ENCODE measurements around the gene LITAFD. TPM values are rescaled to one million over a fixed set of nuclear protein-coding genes. Genes with fewer than 3 reads are reported as not detected.
"Not testable (repeated sequence)": the region's sequence is repeated elsewhere in the genome, so short reads cannot be mapped to it uniquely, and the experiment has no call there.

The LITAFD gene
- total RNA-seq, 1 experiment from 2014 or later: not detected

GRCh38 chr16:8915722-8916301 lies 33.7 kb downstream of the LITAFD start:
- no peak overlapping the region for H3K27ac ChIP-seq (ENCODE audit: low read depth, low read length)
- ChIA-PET CTCF (interaction anchor here (1.6 kb wide), 1 partner anchor 36 kb away, joined by 3 read pairs; no protein-coding TSS in a partner anchor), RAD21 (ENCODE audit: low non-redundant PET in 1 of 2, low total read pairs in 2 of 2, uncharacterized antibody in 2 of 2, unreplicated experiment in 2 of 2) (no interaction called here), POLR2A (interaction anchor here (0.6 kb wide), 1 partner anchor 144 kb away, joined by 3 read pairs; no protein-coding TSS in a partner anchor)
- H4K20me1 ChIP-seq (ENCODE audit: insufficient read depth): no peaks in the 10 kb centered on the region
- intact Hi-C loops (cut with micrococcal nuclease): no loop called here
- no peak overlapping the region for H3K4me2 ChIP-seq (ENCODE audit: low read length)
- no peaks in the 10 kb centered on the region for H3K27me3 ChIP-seq (ENCODE audit: insufficient read depth, low read length)
- DNase-seq (ENCODE audit: low read depth, low spot score) (no peak), ATAC-seq (no peak)
- H3K9me3 ChIP-seq (ENCODE audit: control insufficient read depth in 1 of 2, insufficient read depth in 1 of 2, low read depth in 1 of 2, low read length in 2 of 2): no peaks in the 10 kb centered on the region
- no TSS peak for BruUV-seq (replicated peaks)
- no peak overlapping the region for H3K9ac ChIP-seq (ENCODE audit: low read length)
- TF ChIP-seq SRF (IDR thresholded peaks at IDR 0.05; ENCODE audit: low read depth) (no peak), CEBPB (IDR thresholded peaks at IDR 0.05; ENCODE audit: low read depth) (no peak), RAD21 (IDR thresholded peaks at IDR 0.05; ENCODE audit: low read depth) (no peak), JUND (IDR thresholded peaks at IDR 0.05) (no peak), POLR2A (IDR thresholded peaks at IDR 0.05; ENCODE audit: borderline replicate concordance, extremely low read depth, insufficient read depth, insufficient read length) (no peak)
- H3K79me2 ChIP-seq (ENCODE audit: insufficient read depth, low read length): peaks cover 59% of the 10 kb centered on the region
- no peak overlapping the region for H2AFZ ChIP-seq (ENCODE audit: low read depth, low read length, poor library complexity, severe bottlenecking)
- H3K9me2 ChIP-seq (ENCODE audit: insufficient read depth): no peaks in the 10 kb centered on the region
- no peaks in the 10 kb centered on the region for H3K4me1 ChIP-seq (ENCODE audit: control insufficient read depth in 1 of 2, insufficient read depth in 2 of 2, low read length in 2 of 2)
- H3K4me3 ChIP-seq (replicated peaks in 1 of 2; ENCODE audit: low read depth in 1 of 2, low read length in 2 of 2): no peak overlapping the region
- H3K36me3 ChIP-seq (ENCODE audit: control insufficient read depth in 1 of 2, insufficient read depth in 2 of 2, low read length in 2 of 2): peaks cover 49 to 66% of the 10 kb centered on the region in 2 experiments

GRCh38 chr16:8916541-8917225 lies 34.5 kb downstream of the LITAFD start:
- intact Hi-C loops (cut with micrococcal nuclease): no loop called here
- POLR2A ChIA-PET: interaction anchor here (0.6 kb wide), 1 partner anchor 145 kb away, joined by 3 read pairs; no protein-coding TSS in a partner anchor

GRCh38 chr16:8917336-8917735 lies 35.2 kb downstream of the LITAFD start:
- BruUV-seq (replicated peaks); CTCF ChIA-PET; H3K4me1 ChIP-seq (ENCODE audit: control insufficient read depth in 1 of 2, insufficient read depth in 2 of 2, low read length in 2 of 2); DNase-seq (ENCODE audit: low read depth, low spot score); H3K4me2 ChIP-seq (ENCODE audit: low read length); H3K27me3 ChIP-seq (ENCODE audit: insufficient read depth, low read length); POLR2A ChIA-PET; H4K20me1 ChIP-seq (ENCODE audit: insufficient read depth); ATAC-seq; H3K27ac ChIP-seq (ENCODE audit: low read depth, low read length); RAD21 ChIA-PET (ENCODE audit: low non-redundant PET in 1 of 2, low total read pairs in 2 of 2, uncharacterized antibody in 2 of 2, unreplicated experiment in 2 of 2); H2AFZ ChIP-seq (ENCODE audit: low read depth, low read length, poor library complexity, severe bottlenecking); H3K9ac ChIP-seq (ENCODE audit: low read length); intact Hi-C loops (cut with micrococcal nuclease); H3K9me2 ChIP-seq (ENCODE audit: insufficient read depth); H3K9me3 ChIP-seq (ENCODE audit: control insufficient read depth in 1 of 2, insufficient read depth in 1 of 2, low read depth in 1 of 2, low read length in 2 of 2); H3K4me3 ChIP-seq (replicated peaks in 1 of 2; ENCODE audit: low read depth in 1 of 2, low read length in 2 of 2): not testable (repeated sequence)
- Histone ChIP-seq H3K79me2 (ENCODE audit: insufficient read depth, low read length) (peaks cover 56% of the 10 kb centered on the region), H3K36me3 (ENCODE audit: control insufficient read depth in 1 of 2, insufficient read depth in 2 of 2, low read length in 2 of 2) (peaks cover 56 to 64% of the 10 kb centered on the region in 2 experiments)

More at GRCh38 chr16:8916541-8917225, 34.5 kb downstream of the LITAFD start:
- DNase-seq (ENCODE audit: low read depth, low spot score): no peak
- Histone ChIP-seq H3K4me2 (ENCODE audit: low read length) (no peak overlapping the region), H3K4me1 (ENCODE audit: control insufficient read depth in 1 of 2, insufficient read depth in 2 of 2, low read length in 2 of 2) (no peaks in the 10 kb centered on the region), H4K20me1 (ENCODE audit: insufficient read depth) (no peaks in the 10 kb centered on the region), H3K27ac (ENCODE audit: low read depth, low read length) (no peak overlapping the region), H3K9me2 (ENCODE audit: insufficient read depth) (no peaks in the 10 kb centered on the region), H3K9me3 (ENCODE audit: control insufficient read depth in 1 of 2, insufficient read depth in 1 of 2, low read depth in 1 of 2, low read length in 2 of 2) (no peaks in the 10 kb centered on the region), H3K9ac (ENCODE audit: low read length) (no peak overlapping the region), H3K4me3 (replicated peaks in 1 of 2; ENCODE audit: low read depth in 1 of 2, low read length in 2 of 2) (no peak overlapping the region), H3K79me2 (ENCODE audit: insufficient read depth, low read length) (peaks cover 58% of the 10 kb centered on the region), H3K27me3 (ENCODE audit: insufficient read depth, low read length) (no peaks in the 10 kb centered on the region), H3K36me3 (ENCODE audit: control insufficient read depth in 1 of 2, insufficient read depth in 2 of 2, low read length in 2 of 2) (peaks cover 56 to 62% of the 10 kb centered on the region in 2 experiments), H2AFZ (ENCODE audit: low read depth, low read length, poor library complexity, severe bottlenecking) (no peak overlapping the region)
- no peak for ATAC-seq
- TF ChIP-seq TCF7L2 (IDR thresholded peaks at IDR 0.05; ENCODE audit: borderline replicate concordance, extremely low read depth, insufficient read depth, insufficient read length) (no peak), YY1 (IDR thresholded peaks at IDR 0.05; ENCODE audit: extremely low read depth, insufficient replicate concordance, low read depth, low read length) (no peak), POLR2AphosphoS5 (IDR thresholded peaks at IDR 0.05; ENCODE audit: low read depth, low read length) (no peak), CEBPB (IDR thresholded peaks at IDR 0.05; ENCODE audit: low read depth) (no peak), CBX3 (IDR thresholded peaks at IDR 0.05; ENCODE audit: low read depth) (no peak), FOSL1 (IDR thresholded peaks at IDR 0.05; ENCODE audit: low read depth) (no peak)
- BruUV-seq (replicated peaks): no TSS peak
- CTCF ChIA-PET: no interaction called here
- RAD21 ChIA-PET (ENCODE audit: low non-redundant PET in 1 of 2, low total read pairs in 2 of 2, uncharacterized antibody in 2 of 2, unreplicated experiment in 2 of 2): no interaction called here
